Fibroblast of skin of left biceps (primary cell): Measurements from ENCODE around the gene SEPHS2.
A peak's percentile ranks its signal among the peaks of the same experiment; 100 is the strongest.
"Not testable (repeated sequence)": the region's sequence is repeated elsewhere in the genome, so short reads cannot be mapped to it uniquely, and the experiment has no call there.

Source experiments
- DNase-seq, 2 experiments: peaks; one replicate each; pipeline ENCODE4 v3.0.0-alpha.2; 2013; ENCODE audit warnings: low read depth in 2 of 2

Gene SEPHS2, protein sequence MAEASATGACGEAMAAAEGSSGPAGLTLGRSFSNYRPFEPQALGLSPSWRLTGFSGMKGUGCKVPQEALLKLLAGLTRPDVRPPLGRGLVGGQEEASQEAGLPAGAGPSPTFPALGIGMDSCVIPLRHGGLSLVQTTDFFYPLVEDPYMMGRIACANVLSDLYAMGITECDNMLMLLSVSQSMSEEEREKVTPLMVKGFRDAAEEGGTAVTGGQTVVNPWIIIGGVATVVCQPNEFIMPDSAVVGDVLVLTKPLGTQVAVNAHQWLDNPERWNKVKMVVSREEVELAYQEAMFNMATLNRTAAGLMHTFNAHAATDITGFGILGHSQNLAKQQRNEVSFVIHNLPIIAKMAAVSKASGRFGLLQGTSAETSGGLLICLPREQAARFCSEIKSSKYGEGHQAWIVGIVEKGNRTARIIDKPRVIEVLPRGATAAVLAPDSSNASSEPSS

GRCh38 chr16:30445408-30446202 lies at the start of gene SEPHS2:
SEPHS2 (minus strand) TSS chr16:30445874; CDS start chr16:30445727, 147 bp downstream.
- DNase-seq: peak; percentile 96 to 98

GRCh38 chr16:30494709-30495108 lies 49.0 kb upstream of the SEPHS2 start:
- no peak for DNase-seq

DNA sequence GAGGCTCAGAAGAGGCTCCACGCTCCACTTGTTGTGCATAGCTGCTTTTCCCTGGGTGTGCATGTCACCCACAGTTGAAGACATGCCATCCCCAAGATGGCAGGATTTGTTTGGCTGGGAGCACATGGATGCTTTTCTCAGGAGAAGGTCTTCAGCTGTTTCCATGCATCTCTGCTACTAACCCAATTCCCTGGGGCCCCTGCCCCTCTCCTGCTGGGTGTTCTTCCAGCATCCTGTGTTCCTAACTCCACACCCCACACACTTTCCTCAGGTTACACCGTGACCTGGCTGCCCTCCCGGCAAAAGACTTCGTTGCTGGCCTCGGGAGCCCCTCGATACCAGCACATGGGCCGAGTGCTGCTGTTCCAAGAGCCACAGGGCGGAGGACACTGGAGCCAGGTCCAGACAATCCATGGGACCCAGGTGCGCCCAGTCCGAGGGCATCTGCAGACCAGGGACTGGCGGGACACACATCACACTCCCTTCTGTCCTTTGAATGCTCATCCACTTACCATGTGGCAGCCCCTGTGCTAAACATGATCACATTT lies 48.3 kb upstream of the SEPHS2 start:
- no peak for DNase-seq

GRCh38 chr16:30491744-30492308 lies 46.2 kb upstream of the SEPHS2 start:
- DNase-seq: peak; percentile 48 to 52

DNA sequence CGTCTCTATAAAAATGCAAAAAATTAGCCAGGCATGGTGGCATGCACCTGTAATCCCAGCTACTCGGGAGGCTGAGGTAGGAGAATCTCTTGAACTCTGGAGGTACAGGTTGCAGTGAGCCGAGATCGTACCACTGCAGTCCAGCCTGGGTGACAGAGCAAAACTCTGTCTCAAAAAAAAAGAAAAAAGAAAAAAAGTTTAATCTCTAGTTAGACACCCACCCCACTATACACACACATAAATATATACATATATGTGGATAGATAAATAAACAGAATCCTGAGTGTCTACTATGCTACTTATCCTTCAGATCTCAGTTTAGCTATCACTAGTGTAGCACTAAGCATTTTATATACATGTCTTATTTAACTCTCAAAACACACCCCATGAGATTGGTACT lies 45.6 kb upstream of the SEPHS2 start:
- DNase-seq: no peak

DNA sequence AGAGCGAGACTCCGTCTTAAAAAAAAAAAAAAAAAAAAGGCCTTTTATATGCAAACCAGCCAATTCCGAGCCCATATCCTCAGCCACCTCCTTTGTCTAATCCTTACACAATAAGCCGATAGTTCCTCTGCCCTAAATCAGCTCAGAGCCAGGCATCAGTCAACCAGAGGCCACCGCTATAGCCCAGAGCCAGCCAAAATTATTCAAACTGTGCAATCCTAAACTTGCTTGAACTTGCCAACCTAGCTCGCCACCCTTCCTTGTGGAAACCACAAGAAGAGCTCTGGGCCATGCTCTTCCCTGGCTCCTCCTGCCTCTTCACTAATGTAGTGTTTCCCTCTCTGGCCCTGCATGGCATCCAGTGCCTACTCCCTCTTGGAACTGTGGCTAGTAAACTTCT lies 44.5 kb upstream of the SEPHS2 start:
- DNase-seq: no peak

DNA sequence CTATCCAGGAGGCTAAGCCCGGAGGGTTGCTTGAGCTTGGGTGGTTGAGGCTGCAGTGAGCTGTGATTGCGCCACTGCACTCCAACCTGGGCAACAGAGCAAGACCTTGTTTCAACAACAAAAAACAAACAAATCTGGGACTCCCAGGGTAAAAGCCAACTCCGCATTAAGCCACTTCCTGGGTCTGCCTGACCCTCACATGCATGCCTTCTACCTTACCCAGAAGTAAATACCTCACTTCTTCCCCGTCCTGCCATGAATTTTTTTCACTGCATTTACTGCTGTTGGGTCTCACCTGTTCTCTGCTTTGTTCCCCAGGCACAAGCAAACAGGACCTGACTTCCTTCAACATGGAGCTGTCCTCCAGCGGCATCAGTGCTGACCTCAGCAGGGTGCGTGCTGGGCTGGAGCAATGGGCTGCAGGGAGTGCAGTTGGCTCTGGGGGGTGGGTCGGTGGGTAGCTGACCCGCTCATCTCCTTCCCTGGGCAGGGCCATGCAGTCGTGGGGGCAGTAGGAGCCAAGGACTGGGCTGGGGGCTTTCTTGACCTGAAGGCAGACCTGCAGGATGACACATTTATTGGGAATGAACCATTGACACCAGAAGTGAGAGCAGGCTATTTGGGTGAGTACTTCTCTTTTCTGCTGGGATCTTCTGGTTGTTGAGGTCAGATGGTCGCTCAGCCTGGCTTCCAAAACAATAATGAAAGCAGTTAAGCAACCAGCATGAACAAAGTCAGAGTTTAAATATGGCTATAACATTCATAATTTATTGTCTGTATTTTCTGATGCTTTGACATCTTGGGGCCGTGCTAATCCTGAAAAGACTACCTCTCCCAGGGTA lies 43.3 kb upstream of the SEPHS2 start:
- no peak for DNase-seq

- no peak for DNase-seq
Observed at GRCh38 chr16:30485818-30486436, 40.3 kb upstream of the SEPHS2 start.

DNA sequence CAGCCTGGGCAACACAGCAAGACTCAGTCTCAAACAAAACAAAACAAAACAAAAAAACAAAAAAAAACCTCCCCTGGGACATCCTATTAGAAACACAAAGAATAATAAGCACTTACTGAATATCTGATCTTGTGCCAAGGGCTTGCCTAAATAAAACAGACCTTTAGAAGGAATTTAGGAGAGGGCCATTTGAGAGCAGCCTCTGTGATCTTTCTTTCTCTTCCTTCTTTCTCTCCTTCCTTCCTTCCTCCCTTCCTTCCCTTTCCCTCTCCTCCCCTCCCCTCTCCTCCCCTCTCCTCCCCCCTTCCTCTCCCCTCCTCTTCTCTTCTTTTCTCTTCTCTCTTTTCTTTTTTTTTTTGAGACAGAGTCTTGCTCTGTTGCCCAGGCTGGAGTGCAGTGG lies 39.2 kb upstream of the SEPHS2 start:
- DNase-seq: no peak

GRCh38 chr16:30482366-30482765 lies 36.7 kb upstream of the SEPHS2 start:
- no peak for DNase-seq

DNA sequence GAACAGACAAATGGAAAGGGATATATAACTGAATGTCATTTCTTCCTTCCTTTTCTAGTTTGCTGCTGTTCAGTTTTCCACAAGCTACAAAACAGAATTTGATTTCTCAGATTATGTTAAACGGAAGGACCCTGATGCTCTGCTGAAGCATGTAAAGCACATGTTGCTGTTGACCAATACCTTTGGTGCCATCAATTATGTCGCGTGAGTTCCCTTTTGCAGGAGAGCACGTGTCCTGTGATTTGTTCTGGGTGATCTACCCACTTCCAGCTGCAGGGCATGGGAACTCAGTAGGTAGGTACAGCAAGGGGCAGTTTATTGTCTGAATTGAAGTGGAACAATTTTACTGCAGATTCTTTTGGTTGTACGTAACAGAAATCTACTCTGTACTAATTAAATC lies 35.7 kb upstream of the SEPHS2 start:
- no peak for DNase-seq

DNA sequence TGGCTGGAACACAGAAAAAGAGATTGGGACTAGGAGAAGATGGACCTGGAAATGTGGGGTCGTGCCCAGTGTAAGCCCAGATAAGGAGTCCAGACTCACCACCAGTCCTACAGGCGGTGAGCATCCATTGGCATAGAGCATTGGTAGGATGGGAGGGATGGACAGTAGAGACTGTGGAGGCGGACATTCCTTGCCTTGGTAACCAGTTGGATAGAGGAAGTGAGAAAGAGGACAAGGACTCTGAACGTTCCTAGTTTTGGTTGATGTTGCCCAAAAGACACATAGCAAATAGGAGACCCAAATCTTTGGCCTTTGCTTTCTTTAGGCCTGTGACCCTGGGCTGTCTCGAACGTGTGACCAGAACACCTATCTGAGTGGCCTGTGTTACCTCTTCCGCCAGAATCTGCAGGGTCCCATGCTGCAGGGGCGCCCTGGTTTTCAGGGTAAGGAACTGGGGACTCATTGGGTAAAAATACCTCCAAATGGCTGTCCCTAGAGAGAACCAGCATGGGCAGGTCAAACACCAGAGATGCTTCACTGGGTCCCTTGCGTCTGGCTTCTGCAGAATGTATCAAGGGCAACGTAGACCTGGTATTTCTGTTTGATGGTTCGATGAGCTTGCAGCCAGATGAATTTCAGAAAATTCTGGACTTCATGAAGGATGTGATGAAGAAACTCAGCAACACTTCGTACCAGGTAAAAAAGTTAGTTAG lies 33.2 kb upstream of the SEPHS2 start:
- DNase-seq: no peak

- not testable (repeated sequence) for DNase-seq
Observed at GRCh38 chr16:30477773-30478172, 32.1 kb upstream of the SEPHS2 start.

DNA sequence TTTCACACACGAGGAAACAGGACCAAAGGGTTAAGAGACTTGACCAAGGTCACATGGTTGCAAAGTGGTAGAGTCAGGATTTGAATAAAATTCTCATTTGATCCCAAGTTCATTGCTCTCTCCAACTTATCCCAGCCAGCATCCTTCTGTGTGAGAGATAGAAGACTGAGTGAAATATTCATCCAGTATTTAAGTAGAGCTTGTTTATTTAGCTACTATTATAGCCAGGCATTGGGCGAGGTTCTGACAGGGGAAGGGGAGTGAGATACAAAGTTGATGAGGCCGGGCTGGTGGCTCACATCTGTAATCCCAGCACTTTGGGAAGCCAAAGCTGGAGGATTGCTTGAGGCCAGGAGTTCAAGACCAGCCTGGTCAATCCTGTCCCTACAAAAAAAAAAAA lies 31.3 kb upstream of the SEPHS2 start:
- DNase-seq: no peak

DNA sequence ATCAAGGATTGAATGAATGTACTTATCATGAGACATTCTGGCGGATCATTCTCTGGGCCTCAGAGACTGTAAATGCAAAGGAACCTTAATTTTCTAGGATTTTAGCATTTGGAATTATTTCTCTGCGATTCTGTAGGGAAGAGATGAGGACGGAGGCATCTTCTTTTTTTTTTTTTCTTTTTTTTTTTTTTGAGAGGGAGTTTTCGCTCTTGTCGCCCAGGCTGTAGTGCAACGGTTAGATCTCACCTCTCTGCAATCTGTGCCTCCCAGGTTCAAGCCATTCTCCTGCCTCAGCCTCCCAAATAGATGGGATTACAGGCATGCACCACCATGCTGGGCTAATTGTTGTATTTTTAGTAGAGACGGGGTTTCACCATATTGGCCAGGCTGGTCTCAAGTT lies 29.0 kb upstream of the SEPHS2 start:
- DNase-seq: no peak

DNA sequence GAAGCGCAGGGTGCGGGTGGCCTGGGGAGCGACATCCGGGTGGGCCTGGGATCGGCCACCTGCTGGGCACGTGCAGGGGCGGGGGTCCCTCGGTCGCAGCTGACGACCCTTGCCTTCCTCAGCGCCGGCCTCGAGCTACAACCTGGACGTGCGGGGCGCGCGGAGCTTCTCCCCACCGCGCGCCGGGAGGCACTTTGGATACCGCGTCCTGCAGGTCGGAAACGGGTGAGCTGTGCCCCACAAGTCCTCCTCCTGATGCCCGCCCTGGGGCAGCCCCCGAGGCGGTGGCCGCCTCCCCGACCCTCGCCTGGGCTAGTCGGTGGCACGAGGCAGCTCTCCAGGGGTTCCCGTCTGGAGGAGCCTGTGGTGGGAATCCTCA lies 28.4 kb upstream of the SEPHS2 start:
- DNase-seq: no peak

- DNase-seq: no peak
Observed at GRCh38 chr16:30473231-30474073, 27.8 kb upstream of the SEPHS2 start.

DNA sequence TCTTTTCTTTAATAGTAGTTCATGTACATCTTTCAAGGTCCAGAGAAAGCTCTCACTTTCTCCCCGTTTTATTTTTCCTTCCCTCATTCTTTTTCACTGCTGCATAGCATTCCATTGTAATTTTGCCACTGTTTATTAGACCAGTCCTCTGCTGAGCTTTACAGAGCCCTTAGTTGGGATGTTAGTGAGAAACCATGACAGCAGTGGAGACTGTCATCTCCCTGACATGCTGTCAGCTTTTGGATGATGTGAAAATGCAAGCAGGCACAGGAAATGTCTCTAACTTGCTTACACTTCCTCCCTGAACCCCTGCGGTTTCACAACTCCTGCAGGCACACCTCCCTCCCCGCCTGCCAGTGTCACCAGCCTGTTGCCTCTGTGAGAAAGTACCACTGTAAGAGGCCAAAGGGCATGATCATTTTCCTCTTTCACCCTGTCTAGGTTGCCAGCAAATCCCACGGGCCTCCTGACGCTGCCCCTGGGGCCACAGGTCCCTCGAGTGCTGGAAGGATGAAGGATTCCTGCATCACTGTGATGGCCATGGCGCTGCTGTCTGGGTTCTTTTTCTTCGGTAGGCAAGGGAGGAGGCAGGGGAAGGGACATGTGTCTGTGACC lies 26.8 kb upstream of the SEPHS2 start, which contains the start of gene ITGAL:
Gene ITGAL, plus strand, starts transcription at position 415 of the 615 bp plus-strand sequence. Its CDS starts 96 bp downstream, at position 511.
- DNase-seq: no peak

DNA sequence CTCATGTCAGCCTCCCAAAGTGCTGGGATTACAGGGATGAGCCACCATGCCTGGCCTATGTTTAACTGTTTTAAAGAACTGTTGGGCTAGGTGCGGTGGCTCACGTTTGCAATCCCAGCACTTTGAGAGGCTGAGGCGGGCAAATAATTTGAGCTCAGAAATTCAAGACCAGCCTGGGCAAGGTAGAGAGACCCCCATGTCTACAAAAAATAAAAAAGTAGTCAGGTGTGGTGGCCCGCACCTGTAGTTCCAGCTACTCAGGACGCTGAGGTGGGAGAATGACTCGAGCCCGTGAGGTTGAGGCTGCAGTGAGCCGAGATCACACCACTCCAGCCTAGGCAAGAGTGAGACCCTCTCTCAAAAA lies 24.9 kb upstream of the SEPHS2 start:
- DNase-seq: no peak
